Measurements from ENCODE around the gene ANKRD29. TPM values are rescaled to one million over a fixed set of nuclear protein-coding genes. Genes with fewer than 3 reads are reported as not detected.
A peak's percentile ranks its signal among the peaks of the same experiment; 100 is the strongest.

Gene ANKRD29
- total and polyA plus RNA-seq, 2 of the 4 experiments (the other 2 are of a cell fraction): 0.18 to 0.31 TPM

- TF ChIP-seq NFE2L2 (IDR thresholded peaks at IDR 0.05; ENCODE audit: low read depth, low read length): no peak
- TF ChIP-seq CHD1 (IDR thresholded peaks at IDR 0.05; ENCODE audit: low read depth, low read length): no peak
Measured at GRCh38 chr18:23694637-23695430, 32.1 kb upstream of the ANKRD29 start (continued).

GRCh38 chr18:23693846-23694245 is 31.1 kb upstream of the ANKRD29 start:
- Histone ChIP-seq H2AK5ac (ENCODE audit: low read depth, low read length) (0 out of 2 replicates have a peak overlapping the region, but pooled peaks have one; percentile 17), H2AK9ac (replicated peaks; ENCODE audit: low read depth, low read length, poor library complexity) (no peak overlapping the region), H3K4ac (ENCODE audit: low read depth, low read length) (no peak overlapping the region), H2AFZ (replicated peaks; ENCODE audit: low read length, poor library complexity) (no peak overlapping the region), H3K4me3 (ENCODE audit: insufficient read depth, low read depth, low read length) (no peak overlapping the region), H2BK20ac (ENCODE audit: low read depth, low read length) (no peak overlapping the region), H3K9me1 (ENCODE audit: insufficient read depth, low read length) (peaks cover 8% of the 10 kb centered on the region), H4K5ac (ENCODE audit: low read depth, low read length) (no peak overlapping the region), H4K91ac (ENCODE audit: insufficient read depth, low read depth, low read length) (peak overlapping the region; percentile 11; the same call in 1 of the 2 replicates), H3K4me2 (ENCODE audit: low read depth, low read length) (no peak overlapping the region), H3K23ac (ENCODE audit: low read depth, low read length) (no peak overlapping the region), H3K79me1 (ENCODE audit: low read depth in 1 of 2, low read length in 2 of 2) (no peaks in the 10 kb centered on the region), H3K56ac (ENCODE audit: extremely low read depth, insufficient read depth, low read length) (no peak overlapping the region), H3K27me3 (ENCODE audit: control insufficient read depth, insufficient read depth, low read length) (peaks cover 24% of the 10 kb centered on the region), H3K14ac (replicated peaks; ENCODE audit: low read depth, low read length) (no peak overlapping the region), H3K9ac (ENCODE audit: low read depth, low read length) (no peak overlapping the region), H3K36me3 (ENCODE audit: control insufficient read depth, insufficient read depth, low read length) (no peaks in the 10 kb centered on the region), H2BK15ac (ENCODE audit: low read depth, low read length) (peak overlapping the region; percentile 92; the same call in 2 of the 3 replicates), H3K18ac (ENCODE audit: low read depth, low read length) (peak overlapping the region; percentile 20; the same call in 1 of the 2 replicates), H3K27ac (ENCODE audit: insufficient read depth, low read length) (no peak overlapping the region), H2BK120ac (ENCODE audit: low read depth, low read length) (peak overlapping the region; percentile 61; the same call in 1 of the 2 replicates), H2BK5ac (ENCODE audit: low read depth, low read length, poor library complexity, severe bottlenecking) (no peak overlapping the region), H3K9me3 (ENCODE audit: control insufficient read depth, insufficient read depth, low read length) (peaks cover 3% of the 10 kb centered on the region), H4K8ac (ENCODE audit: low read depth in 2 of 2, low read length in 2 of 2) (no peak overlapping the region), H3K4me1 (ENCODE audit: control insufficient read depth, insufficient read depth, low read length) (peaks cover 20% of the 10 kb centered on the region), H4K20me1 (ENCODE audit: insufficient read depth, low read length) (peaks cover 5% of the 10 kb centered on the region; the same call in 1 of the 2 replicates)
- dilution Hi-C loops (cut with HindIII; ENCODE audit: low sequenced_read_pairs, unreplicated experiment): no loop called here
- no TSS peak for BruUV-seq (replicated peaks)
- WGBS, 2 experiments (ENCODE audit: extremely low coverage in 2 of 2, insufficient read length in 1 of 2): 100% methylated on average over 1 of the region's 2 CpGs; no CpG with 5 or more reads in 1 of the 2 experiments
- TF ChIP-seq, protein P1, sequence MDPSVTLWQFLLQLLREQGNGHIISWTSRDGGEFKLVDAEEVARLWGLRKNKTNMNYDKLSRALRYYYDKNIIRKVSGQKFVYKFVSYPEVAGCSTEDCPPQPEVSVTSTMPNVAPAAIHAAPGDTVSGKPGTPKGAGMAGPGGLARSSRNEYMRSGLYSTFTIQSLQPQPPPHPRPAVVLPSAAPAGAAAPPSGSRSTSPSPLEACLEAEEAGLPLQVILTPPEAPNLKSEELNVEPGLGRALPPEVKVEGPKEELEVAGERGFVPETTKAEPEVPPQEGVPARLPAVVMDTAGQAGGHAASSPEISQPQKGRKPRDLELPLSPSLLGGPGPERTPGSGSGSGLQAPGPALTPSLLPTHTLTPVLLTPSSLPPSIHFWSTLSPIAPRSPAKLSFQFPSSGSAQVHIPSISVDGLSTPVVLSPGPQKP (IDR thresholded peaks at IDR 0.05; ENCODE audit: borderline replicate concordance, low read depth, low read length): no peak
- no peak for TF ChIP-seq CEBPB (IDR thresholded peaks at IDR 0.05; ENCODE audit: low read depth, low read length)
- no peak for TF ChIP-seq RFX5 (IDR thresholded peaks at IDR 0.05; ENCODE audit: low read depth, low read length)
- no peak for TF ChIP-seq CTCF (conservative IDR thresholded peaks at IDR 0.05; ENCODE audit: low read depth, low read length)
- intact Hi-C loops (cut with micrococcal nuclease): no loop called here
- no peak for ATAC-seq (ENCODE audit: low read depth)
- ChIA-PET CTCF (no interaction called here), POLR2A (ENCODE audit: unreplicated experiment) (no interaction called here)
- in situ Hi-C loops (cut with MboI; ENCODE audit: low sequenced_read_pairs): no loop called here
- no peak for DNase-seq

Measured in IMR-90 (cell line).